Renal pelvis (tissue), 3 donors: Measurements from ENCODE around the gene CCR8. TPM values are rescaled to one million over a fixed set of nuclear protein-coding genes. Genes with fewer than 3 reads are reported as not detected.

Source experiments
- polyA plus RNA-seq, 3 donors: library from polyadenylated mRNA; unstranded; fragments of 120-200 nt; gene quantifications; one replicate each; pipeline ENCODE4 v1.2.1, GENCODE V29; 2013; ENCODE audit not compliant: insufficient read length in 3 of 3

CCR8 gene
- polyA plus RNA-seq, 3 donors: not detected

Other genes starting within 250 kb of the CCR8 start
- 10 to 100 TPM; 62.7 to 80.3 (median 80.0) TPM for gene GORASP1, start 222.1 kb upstream of the CCR8 start, polyA plus RNA-seq
- 10 to 100 TPM in 2 of 3 donors, 1 to 10 TPM in 1; 9.5 to 21.4 (median 18.4) TPM for gene TTC21A, start 222.0 kb upstream of the CCR8 start, polyA plus RNA-seq
- 1 to 10 TPM; 8.8 to 9.3 (median 8.8) TPM for gene CSRNP1, start 176.1 kb upstream of the CCR8 start, polyA plus RNA-seq
- gene XIRP1, start 137.1 kb upstream of the CCR8 start, polyA plus RNA-seq: under 1 TPM; 0.13 to 0.25 (median 0.15) TPM
- gene CX3CR1, start 49.7 kb upstream of the CCR8 start, polyA plus RNA-seq: 1 to 10 TPM; 3.4 to 5.8 (median 3.9) TPM
- gene SLC25A38, start 53.7 kb downstream of the CCR8 start, polyA plus RNA-seq: 10 to 100 TPM; 33.6 to 37.3 (median 36.2) TPM
- 1,000 to 10,000 TPM; 1,396 to 1,653 (median 1,593) TPM for gene RPSA, start 77.0 kb downstream of the CCR8 start, polyA plus RNA-seq
- under 1 TPM; 0.13 to 0.30 (median 0.14) TPM for gene MOBP, start 138.0 kb downstream of the CCR8 start, polyA plus RNA-seq